HG02840 (cell line): ENCODE measurements around the gene YEATS2.

Source experiments
- ATAC-seq: cut with Tn5 transposase; IDR thresholded peaks from one replicate; pipeline ENCODE4 v1.9.1; 2021; ENCODE audit warnings: mild to moderate bottlenecking, moderate library complexity, moderate number of reproducible peaks; ENCODE audit not compliant: unreplicated experiment, low FRiP score

YEATS2 gene

GRCh38 chr3:183809270-183809669 is 111.7 kb downstream of the YEATS2 start:
- ATAC-seq: no peak

GRCh38 chr3:183810643-183811594 is 113.3 kb downstream of the YEATS2 start:
- ATAC-seq: no peak

- ATAC-seq: no peak
Observed at GRCh38 chr3:183811638-183812037, 114.0 kb downstream of the YEATS2 start.

- no peak for ATAC-seq
Observed at GRCh38 chr3:183812761-183813445, 115.3 kb downstream of the YEATS2 start.

- ATAC-seq: no peak
Observed at GRCh38 chr3:183814240-183814639, 116.6 kb downstream of the YEATS2 start.

GRCh38 chr3:183815563-183815940 is 118.0 kb downstream of the YEATS2 start:
- peak; percentile 60 for ATAC-seq

GRCh38 chr3:183815951-183816475 is 118.4 kb downstream of the YEATS2 start:
- peak; percentile 19 for ATAC-seq

- ATAC-seq: no peak
Observed at GRCh38 chr3:183816681-183817510, 119.3 kb downstream of the YEATS2 start.

- ATAC-seq: no peak
Observed at GRCh38 chr3:183817639-183818038, 120.0 kb downstream of the YEATS2 start.

- ATAC-seq: no peak
Observed at GRCh38 chr3:183818041-183818620, 120.5 kb downstream of the YEATS2 start.

GRCh38 chr3:183818706-183819624 is 121.4 kb downstream of the YEATS2 start:
- ATAC-seq: no peak

GRCh38 chr3:183819831-183820230 is 122.2 kb downstream of the YEATS2 start:
- ATAC-seq: no peak

- ATAC-seq: no peak
Observed at GRCh38 chr3:183822631-183823030, 125.0 kb downstream of the YEATS2 start.

GRCh38 chr3:183823963-183824362 is 126.4 kb downstream of the YEATS2 start:
- no peak for ATAC-seq

GRCh38 chr3:183824761-183825455 is 127.3 kb downstream of the YEATS2 start:
- no peak for ATAC-seq

GRCh38 chr3:183825456-183826161 is 128.0 kb downstream of the YEATS2 start, which contains the start of gene MAP6D1:
Gene MAP6D1, minus strand, starts transcription at chr3:183825577. Its CDS starts 30 bp downstream, at chr3:183825547.
- no peak for ATAC-seq

- no peak for ATAC-seq
Observed at GRCh38 chr3:183826448-183827250, 129.1 kb downstream of the YEATS2 start.
